ENCODE data around the gene NAV3. TPM values are rescaled to one million over a fixed set of nuclear protein-coding genes. Genes with fewer than 3 reads are reported as not detected.

The NAV3 gene
- polyA plus RNA-seq, 1 of the 3 experiments (the other 2 are of a cell fraction), result 10.5 TPM

DNA sequence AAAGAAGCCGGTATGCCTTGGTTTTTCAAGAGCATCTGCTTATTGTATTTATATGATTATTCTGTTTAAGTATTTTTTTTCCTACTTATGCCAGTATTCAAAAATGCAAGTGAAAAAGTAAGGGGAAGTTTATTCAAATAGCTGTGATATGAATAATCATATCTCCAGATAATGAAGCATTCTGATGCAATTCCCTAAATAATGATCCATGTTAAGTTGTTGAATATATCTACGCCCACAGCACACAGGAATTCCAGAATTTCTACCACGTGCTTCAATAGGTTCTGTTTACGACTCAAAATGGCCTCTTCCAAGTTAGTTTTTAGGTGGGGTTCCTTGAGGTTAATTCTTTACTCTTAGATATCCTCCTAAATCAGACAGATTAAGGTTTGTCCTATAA lies 208.3 kb downstream of the NAV3 start:
- Histone ChIP-seq H3K79me2 (ENCODE audit: insufficient read depth) (peaks cover 4% of the 10 kb centered on the region; the same call in 1 of the 2 replicates), H3K9ac (no peak overlapping the region), H3K9me2 (no peaks in the 10 kb centered on the region), H3K27me3 (ENCODE audit: insufficient read depth) (no peaks in the 10 kb centered on the region), H3K9me3 (no peaks in the 10 kb centered on the region), H3K27ac (ENCODE audit: low read depth in 2 of 2, low read length in 1 of 2) (no peak overlapping the region), H3K4me1 (ENCODE audit: control insufficient read depth in 1 of 2, insufficient read depth in 2 of 2, low read depth in 1 of 2, low read length in 1 of 2) (peaks cover 0 to 6% of the 10 kb centered on the region in 2 experiments; a peak in 3 of 4 replicates), H2AFZ (ENCODE audit: low read depth) (no peak overlapping the region), H3F3A (replicated peaks; ENCODE audit: insufficient read depth) (no peaks in the 10 kb centered on the region), H3K4me2 (no peak overlapping the region), H4K20me1 (ENCODE audit: insufficient read depth) (no peaks in the 10 kb centered on the region), H3K36me3 (replicated peaks in 1 of 2; ENCODE audit: control insufficient read depth in 1 of 2, insufficient read depth in 2 of 2, low read length in 1 of 2) (peaks cover 5 to 7% of the 10 kb centered on the region in 2 experiments), H3K4me3 (ENCODE audit: low read depth in 2 of 2, low read length in 1 of 2) (no peak overlapping the region)
- no peak for TF ChIP-seq RFX5 (IDR thresholded peaks at IDR 0.05; ENCODE audit: low read length)
- no peak for TF ChIP-seq EP300 (IDR thresholded peaks at IDR 0.05; ENCODE audit: borderline replicate concordance in 1 of 2, low read depth in 1 of 2, low read length in 1 of 2)
- TF ChIP-seq POLR2AphosphoS5 (IDR thresholded peaks at IDR 0.05; ENCODE audit: low read depth, low read length), result no peak
- TF ChIP-seq, protein P1, sequence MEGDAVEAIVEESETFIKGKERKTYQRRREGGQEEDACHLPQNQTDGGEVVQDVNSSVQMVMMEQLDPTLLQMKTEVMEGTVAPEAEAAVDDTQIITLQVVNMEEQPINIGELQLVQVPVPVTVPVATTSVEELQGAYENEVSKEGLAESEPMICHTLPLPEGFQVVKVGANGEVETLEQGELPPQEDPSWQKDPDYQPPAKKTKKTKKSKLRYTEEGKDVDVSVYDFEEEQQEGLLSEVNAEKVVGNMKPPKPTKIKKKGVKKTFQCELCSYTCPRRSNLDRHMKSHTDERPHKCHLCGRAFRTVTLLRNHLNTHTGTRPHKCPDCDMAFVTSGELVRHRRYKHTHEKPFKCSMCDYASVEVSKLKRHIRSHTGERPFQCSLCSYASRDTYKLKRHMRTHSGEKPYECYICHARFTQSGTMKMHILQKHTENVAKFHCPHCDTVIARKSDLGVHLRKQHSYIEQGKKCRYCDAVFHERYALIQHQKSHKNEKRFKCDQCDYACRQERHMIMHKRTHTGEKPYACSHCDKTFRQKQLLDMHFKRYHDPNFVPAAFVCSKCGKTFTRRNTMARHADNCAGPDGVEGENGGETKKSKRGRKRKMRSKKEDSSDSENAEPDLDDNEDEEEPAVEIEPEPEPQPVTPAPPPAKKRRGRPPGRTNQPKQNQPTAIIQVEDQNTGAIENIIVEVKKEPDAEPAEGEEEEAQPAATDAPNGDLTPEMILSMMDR (IDR thresholded peaks at IDR 0.05), result no peak
- TF ChIP-seq FOXJ3 (CRISPR knock-in tag; IDR thresholded peaks at IDR 0.05), result no peak
- TF ChIP-seq FOSL2 (IDR thresholded peaks at IDR 0.05; ENCODE audit: borderline replicate concordance, low read depth), result no peak
- TF ChIP-seq PBX3 (IDR thresholded peaks at IDR 0.05), result no peak
- TF ChIP-seq, protein P2, sequence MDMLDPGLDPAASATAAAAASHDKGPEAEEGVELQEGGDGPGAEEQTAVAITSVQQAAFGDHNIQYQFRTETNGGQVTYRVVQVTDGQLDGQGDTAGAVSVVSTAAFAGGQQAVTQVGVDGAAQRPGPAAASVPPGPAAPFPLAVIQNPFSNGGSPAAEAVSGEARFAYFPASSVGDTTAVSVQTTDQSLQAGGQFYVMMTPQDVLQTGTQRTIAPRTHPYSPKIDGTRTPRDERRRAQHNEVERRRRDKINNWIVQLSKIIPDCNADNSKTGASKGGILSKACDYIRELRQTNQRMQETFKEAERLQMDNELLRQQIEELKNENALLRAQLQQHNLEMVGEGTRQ (IDR thresholded peaks at IDR 0.05; ENCODE audit: borderline replicate concordance, low read depth, low read length), result no peak
- TF ChIP-seq RCOR1 (IDR thresholded peaks at IDR 0.05; ENCODE audit: low read length), result no peak
- no peak for TF ChIP-seq CHD2 (IDR thresholded peaks at IDR 0.05; ENCODE audit: low read length, partially characterized antibody)
- no peak for TF ChIP-seq EZH2phosphoT487 (IDR thresholded peaks at IDR 0.05; ENCODE audit: borderline replicate concordance, low read depth)
- TF ChIP-seq, protein P3, sequence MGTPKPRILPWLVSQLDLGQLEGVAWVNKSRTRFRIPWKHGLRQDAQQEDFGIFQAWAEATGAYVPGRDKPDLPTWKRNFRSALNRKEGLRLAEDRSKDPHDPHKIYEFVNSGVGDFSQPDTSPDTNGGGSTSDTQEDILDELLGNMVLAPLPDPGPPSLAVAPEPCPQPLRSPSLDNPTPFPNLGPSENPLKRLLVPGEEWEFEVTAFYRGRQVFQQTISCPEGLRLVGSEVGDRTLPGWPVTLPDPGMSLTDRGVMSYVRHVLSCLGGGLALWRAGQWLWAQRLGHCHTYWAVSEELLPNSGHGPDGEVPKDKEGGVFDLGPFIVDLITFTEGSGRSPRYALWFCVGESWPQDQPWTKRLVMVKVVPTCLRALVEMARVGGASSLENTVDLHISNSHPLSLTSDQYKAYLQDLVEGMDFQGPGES (IDR thresholded peaks at IDR 0.05; ENCODE audit: low read depth, low read length), result no peak
- TF ChIP-seq TEAD4 (IDR thresholded peaks at IDR 0.05; ENCODE audit: borderline replicate concordance, insufficient read depth), result no peak
- TF ChIP-seq YY1 (IDR thresholded peaks at IDR 0.05; ENCODE audit: low read depth), result no peak
- TF ChIP-seq USF1 (IDR thresholded peaks at IDR 0.05; ENCODE audit: borderline replicate concordance, low read depth), result no peak
- no peak for TF ChIP-seq GABPA (IDR thresholded peaks at IDR 0.05; ENCODE audit: low read depth)
- no peak for TF ChIP-seq FOXM1 (IDR thresholded peaks at IDR 0.05; ENCODE audit: low read depth)
- no peak for TF ChIP-seq TCF12 (IDR thresholded peaks at IDR 0.05)
- no peak for TF ChIP-seq TAF1 (IDR thresholded peaks at IDR 0.05; ENCODE audit: borderline replicate concordance, low read depth, low read length)
- no peak for TF ChIP-seq RXRA (IDR thresholded peaks at IDR 0.05; ENCODE audit: borderline replicate concordance, low read depth)
- ChIA-PET POLR2A (no interaction called here), CTCF (interaction anchor here (1.1 kb wide), 1 partner anchor 19 kb away, joined by 4 read pairs; no protein-coding TSS in a partner anchor)
- 92% methylated on average over 4 of the region's 4 CpGs for WGBS (ENCODE audit: low lambda C conversion rate)
- DNase-seq, result no peak
